HFF-Myc (cell line): ENCODE measurements around the gene TEN1.

Experiments
- DNase-seq: peaks from one replicate; pipeline ENCODE4 v3.0.0-alpha.2; 2011; ENCODE audit warnings: low read depth; ENCODE audit errors: extremely low read depth
- H3K4me3 ChIP-seq: replicated peaks from 2 replicates; pipeline ENCODE4 v1.5.1; 2011; ENCODE audit warnings: low read depth, mild to moderate bottlenecking, control low read depth, low read length
- CTCF ChIP-seq: IDR thresholded peaks from 2 replicates; pipeline ENCODE4 v1.5.1; 2012; ENCODE audit warnings: mild to moderate bottlenecking, low read depth, low read length, control low read depth; ENCODE audit errors: missing control alignments

The TEN1 gene

GRCh38 chr17:76024353-76024752 lies 45.3 kb downstream of the TEN1 start:
- no peak for TF ChIP-seq CTCF
- no peak overlapping the region for H3K4me3 ChIP-seq
- no peak for DNase-seq

- H3K4me3 ChIP-seq: no peak overlapping the region
- no peak for DNase-seq
- TF ChIP-seq CTCF: no peak
These were observed 46.3 kb downstream of the TEN1 start for GRCh38 chr17:76025294-76025693.

GRCh38 chr17:76026714-76027158 lies 47.7 kb downstream of the TEN1 start:
- no peak for DNase-seq
- no peak for TF ChIP-seq CTCF
- H3K4me3 ChIP-seq: no peak overlapping the region

GRCh38 chr17:76027159-76027839 lies 48.3 kb downstream of the TEN1 start, which contains the start of gene EVPL:
EVPL (minus strand) TSS chr17:76027306; CDS start chr17:76027198, 108 bp downstream.
- no peak within 1 kb of the TSS for H3K4me3 ChIP-seq
- no peak for TF ChIP-seq CTCF
- no peak for DNase-seq

- no peak for TF ChIP-seq CTCF
- H3K4me3 ChIP-seq: no peak overlapping the region
- DNase-seq: no peak
These were observed 53.2 kb downstream of the TEN1 start for GRCh38 chr17:76032073-76032779.

- no peak for DNase-seq
- H3K4me3 ChIP-seq: no peak overlapping the region
- no peak for TF ChIP-seq CTCF
These were observed 53.7 kb downstream of the TEN1 start for GRCh38 chr17:76032780-76033108.

- no peak for TF ChIP-seq CTCF
- H3K4me3 ChIP-seq: no peak overlapping the region
- DNase-seq: no peak
These were observed 54.1 kb downstream of the TEN1 start for GRCh38 chr17:76033139-76033538.
